Nephron progenitor cell (in vitro differentiated cells): ENCODE results near the gene SPTBN4.

Experiments
- DNase-seq: peaks from one replicate; pipeline ENCODE4 v3.0.0; 2021
- H3K27ac Mint-ChIP-seq: 2 replicates; pipeline ENCODE4 v1.8.0; 2021; ENCODE audit warnings: mild to moderate bottlenecking, moderate library complexity, mixed read lengths
- H3K27me3 Mint-ChIP-seq: 2 replicates; pipeline ENCODE4 v1.8.0; 2021; ENCODE audit warnings: mild to moderate bottlenecking, low read depth, mixed read lengths; ENCODE audit not compliant: poor library complexity
- H3K36me3 Mint-ChIP-seq: 2 replicates; pipeline ENCODE4 v1.8.0; 2021; ENCODE audit warnings: low read depth, mixed read lengths
- H3K4me1 Mint-ChIP-seq: 2 replicates; pipeline ENCODE4 v1.8.0; 2021; ENCODE audit warnings: mixed read lengths
- H3K4me3 Mint-ChIP-seq: 2 replicates; pipeline ENCODE4 v1.8.0; 2021; ENCODE audit warnings: mild to moderate bottlenecking, moderate library complexity, mixed read lengths
- H3K9me3 Mint-ChIP-seq: 2 replicates; pipeline ENCODE4 v1.8.0; 2021; ENCODE audit warnings: mild to moderate bottlenecking, moderate library complexity, mixed read lengths
- CTCF ChIP-seq: fragments of 200-600 bp; sonication (generic); IDR thresholded peaks from 2 replicates; pipeline ENCODE4 v1.5.0; 2021; ENCODE audit warnings: antibody characterized with exemption

The SPTBN4 gene

GRCh38 chr19:40464059-40465024 lies 2.5 kb upstream of the SPTBN4 start:
- Mint-ChIP-seq H3K4me3 (peak overlapping the region; percentile 66), H3K4me1 (peaks cover 22% of the 10 kb centered on the region), H3K27ac (no peak overlapping the region), H3K27me3 (peaks cover 42% of the 10 kb centered on the region), H3K36me3 (no peaks in the 10 kb centered on the region), H3K9me3 (no peaks in the 10 kb centered on the region)
- peak; percentile 79 for TF ChIP-seq CTCF
- peak; percentile 91 for DNase-seq

- peaks cover 46% of the 10 kb centered on the region for H3K27me3 Mint-ChIP-seq
- H3K4me3 Mint-ChIP-seq, result peak overlapping the region; percentile 83
- peaks cover 22% of the 10 kb centered on the region for H3K4me1 Mint-ChIP-seq
- DNase-seq, result no peak
- TF ChIP-seq CTCF, result no peak
- no peaks in the 10 kb centered on the region for H3K36me3 Mint-ChIP-seq
- H3K27ac Mint-ChIP-seq, result no peak overlapping the region
- no peaks in the 10 kb centered on the region for H3K9me3 Mint-ChIP-seq
Measured at GRCh38 chr19:40465025-40465556, 1.7 kb upstream of the SPTBN4 start.

- Mint-ChIP-seq H3K36me3 (no peaks in the 10 kb centered on the region), H3K9me3 (no peaks in the 10 kb centered on the region), H3K4me3 (peak within 1 kb of the TSS; percentile 83), H3K27me3 (peaks cover 52% of the 10 kb centered on the region), H3K27ac (no peak within 1 kb of the TSS), H3K4me1 (peaks cover 22% of the 10 kb centered on the region)
- TF ChIP-seq CTCF, result no peak
- DNase-seq, result peak; percentile 100
Measured at GRCh38 chr19:40465557-40466218, 1.1 kb upstream of the SPTBN4 start, which contains the start of gene BLVRB. Gene BLVRB (minus strand): TSS chr19:40465745. CDS start chr19:40465688, 57 bp downstream.

- peaks cover 55% of the 10 kb centered on the region for H3K27me3 Mint-ChIP-seq
- H3K27ac Mint-ChIP-seq, result no peak overlapping the region
- no peaks in the 10 kb centered on the region for H3K36me3 Mint-ChIP-seq
- DNase-seq, result peak; percentile 37
- peaks cover 22% of the 10 kb centered on the region for H3K4me1 Mint-ChIP-seq
- H3K4me3 Mint-ChIP-seq, result peak overlapping the region; percentile 83
- H3K9me3 Mint-ChIP-seq, result no peaks in the 10 kb centered on the region
- no peak for TF ChIP-seq CTCF
Measured at GRCh38 chr19:40466219-40466984, 399 bp upstream of the SPTBN4 start.

- H3K9me3 Mint-ChIP-seq, result no peaks in the 10 kb centered on the region
- H3K4me1 Mint-ChIP-seq, result peaks cover 22% of the 10 kb centered on the region
- H3K4me3 Mint-ChIP-seq, result peak overlapping the region; percentile 39
- DNase-seq, result no peak
- TF ChIP-seq CTCF, result no peak
- peaks cover 55% of the 10 kb centered on the region for H3K27me3 Mint-ChIP-seq
- no peak overlapping the region for H3K27ac Mint-ChIP-seq
- H3K36me3 Mint-ChIP-seq, result no peaks in the 10 kb centered on the region
Measured at GRCh38 chr19:40469011-40469410, 2.2 kb downstream of the SPTBN4 start.
